Tibial artery (tissue), 4 donors: ENCODE measurements around the gene SMC1B.
A peak's percentile ranks its signal among the peaks of the same experiment; 100 is the strongest.
"Not testable (repeated sequence)": the region's sequence is repeated elsewhere in the genome, so short reads cannot be mapped to it uniquely, and the experiment has no call there.

Experiments used
- DNase-seq, 2 donors: peaks; one replicate each; pipeline ENCODE4 v3.0.0-alpha.2; 2019
- H3K27ac ChIP-seq, 2 donors: fragments of 200-600 bp; sonication (generic) in 1 of 2; 1 replicate in 1 of 2; 2 replicates in 1 of 2; pipeline ENCODE4 v1.5.1; 2018 to 2019; ENCODE audit warnings: mild to moderate bottlenecking in 1 of 2
- H3K27me3 ChIP-seq, 2 donors: fragments of 200-600 bp; sonication (generic) in 1 of 2; one replicate each; pipeline versions ENCODE4 v1.5.1 to v1.6.0; 2016 to 2019
- H3K36me3 ChIP-seq, 3 donors: fragments of 200-600 bp; sonication (generic) in 2 of 3; one replicate each; pipeline ENCODE4 v1.5.1; 2016 to 2019; ENCODE audit warnings: mild to moderate bottlenecking in 2 of 3
- H3K4me1 ChIP-seq, 4 donors: fragments of 200-600 bp; sonication (generic) in 2 of 4; 1 replicate in 3 of 4; 2 replicates in 1 of 4; pipeline ENCODE4 v1.5.1; 2016 to 2019
- H3K4me3 ChIP-seq, 2 donors: fragments of 200-600 bp; sonication (generic) in 1 of 2; 1 replicate in 1 of 2; 2 replicates in 1 of 2; pipeline ENCODE4 v1.5.1; 2018 to 2019; ENCODE audit warnings: mild to moderate bottlenecking in 2 of 2
- H3K9me3 ChIP-seq, 3 donors: fragments of 200-600 bp; sonication (generic) in 1 of 3; one replicate each; pipeline ENCODE4 v1.5.1; 2016 to 2019
- intact Hi-C: fragments of 100-400 bp; cut with DNase I; formaldehyde crosslinking; loops from one replicate; pipeline ENCODE4 v1.15.0; 2023; ENCODE audit warnings: low total_unique reads
- TF ChIP-seq, protein P1 (sequence below), 2 experiments: fragments of 200-600 bp in 1 of 2; fragments of 450-650 bp in 1 of 2; IDR thresholded peaks; one replicate each; pipeline ENCODE4 v1.5.1; 2017 to 2019; ENCODE audit warnings: antibody characterized with exemption in 2 of 2, mild to moderate bottlenecking in 1 of 2, moderate library complexity in 1 of 2

SMC1B gene

GRCh38 chr22:45398214-45398613 lies 15.2 kb downstream of the SMC1B start:
- no peaks in the 10 kb centered on the region for H3K4me1 ChIP-seq
- no peaks in the 10 kb centered on the region for H3K9me3 ChIP-seq
- no peaks in the 10 kb centered on the region for H3K36me3 ChIP-seq
- DNase-seq: no peak
- peaks cover 0 to 6% of the 10 kb centered on the region in 2 donors for H3K27me3 ChIP-seq
- no peak overlapping the region for H3K4me3 ChIP-seq
- no peak overlapping the region for H3K27ac ChIP-seq
- TF ChIP-seq, protein P1, sequence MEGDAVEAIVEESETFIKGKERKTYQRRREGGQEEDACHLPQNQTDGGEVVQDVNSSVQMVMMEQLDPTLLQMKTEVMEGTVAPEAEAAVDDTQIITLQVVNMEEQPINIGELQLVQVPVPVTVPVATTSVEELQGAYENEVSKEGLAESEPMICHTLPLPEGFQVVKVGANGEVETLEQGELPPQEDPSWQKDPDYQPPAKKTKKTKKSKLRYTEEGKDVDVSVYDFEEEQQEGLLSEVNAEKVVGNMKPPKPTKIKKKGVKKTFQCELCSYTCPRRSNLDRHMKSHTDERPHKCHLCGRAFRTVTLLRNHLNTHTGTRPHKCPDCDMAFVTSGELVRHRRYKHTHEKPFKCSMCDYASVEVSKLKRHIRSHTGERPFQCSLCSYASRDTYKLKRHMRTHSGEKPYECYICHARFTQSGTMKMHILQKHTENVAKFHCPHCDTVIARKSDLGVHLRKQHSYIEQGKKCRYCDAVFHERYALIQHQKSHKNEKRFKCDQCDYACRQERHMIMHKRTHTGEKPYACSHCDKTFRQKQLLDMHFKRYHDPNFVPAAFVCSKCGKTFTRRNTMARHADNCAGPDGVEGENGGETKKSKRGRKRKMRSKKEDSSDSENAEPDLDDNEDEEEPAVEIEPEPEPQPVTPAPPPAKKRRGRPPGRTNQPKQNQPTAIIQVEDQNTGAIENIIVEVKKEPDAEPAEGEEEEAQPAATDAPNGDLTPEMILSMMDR (IDR thresholded peaks at IDR 0.05): no peak
- intact Hi-C loops: no loop called here

- Histone ChIP-seq H3K4me1 (no peaks in the 10 kb centered on the region), H3K4me3 (no peak overlapping the region), H3K27me3 (peaks cover 0 to 6% of the 10 kb centered on the region in 2 donors), H3K9me3 (no peaks in the 10 kb centered on the region), H3K27ac (no peak overlapping the region), H3K36me3 (no peaks in the 10 kb centered on the region)
- intact Hi-C loops: no loop called here
- no peak for DNase-seq
- TF ChIP-seq, protein P1 (IDR thresholded peaks at IDR 0.05): no peak
These were observed 15.6 kb downstream of the SMC1B start for GRCh38 chr22:45397806-45398205.

DNA sequence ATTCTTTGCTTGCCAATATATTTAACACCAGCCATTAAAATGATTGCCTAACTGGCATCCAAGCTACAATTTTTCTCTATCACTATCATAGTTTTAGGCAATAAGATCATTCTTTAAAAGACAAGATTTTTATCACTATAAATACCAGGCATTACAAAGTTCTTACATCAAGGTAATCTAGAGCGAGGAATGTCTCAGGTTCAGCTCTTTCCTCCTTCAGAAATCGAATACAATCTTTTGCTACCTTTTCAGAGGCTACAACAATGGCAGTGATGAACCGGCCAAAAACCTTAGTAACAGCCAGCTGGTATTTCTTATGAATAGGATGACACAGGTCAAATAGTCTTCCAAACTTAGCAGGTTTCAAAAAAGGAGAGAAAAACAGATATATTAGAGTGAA lies 23.9 kb downstream of the SMC1B start:
- TF ChIP-seq, protein P1 (IDR thresholded peaks at IDR 0.05): no peak
- intact Hi-C loops: no loop called here
- DNase-seq: no peak
- Histone ChIP-seq H3K4me3 (no peak overlapping the region), H3K9me3 (no peaks in the 10 kb centered on the region), H3K4me1 (no peaks in the 10 kb centered on the region), H3K27me3 (no peaks in the 10 kb centered on the region), H3K36me3 (no peaks in the 10 kb centered on the region), H3K27ac (no peak overlapping the region)

- DNase-seq: no peak
- Histone ChIP-seq H3K27me3 (peaks cover 0 to 3% of the 10 kb centered on the region in 2 donors), H3K9me3 (no peaks in the 10 kb centered on the region), H3K4me3 (no peak overlapping the region), H3K4me1 (no peaks in the 10 kb centered on the region), H3K27ac (no peak overlapping the region), H3K36me3 (no peaks in the 10 kb centered on the region)
- TF ChIP-seq, protein P1 (IDR thresholded peaks at IDR 0.05): no peak
- intact Hi-C loops: no loop called here
These were observed 32.1 kb downstream of the SMC1B start for GRCh38 chr22:45381348-45381747.

- no peaks in the 10 kb centered on the region for H3K36me3 ChIP-seq
- no peaks in the 10 kb centered on the region for H3K27me3 ChIP-seq
- DNase-seq: peak in 1 of 2 donors; percentile 76
- TF ChIP-seq, protein P1 (IDR thresholded peaks at IDR 0.05): no peak
- no peaks in the 10 kb centered on the region for H3K9me3 ChIP-seq
- intact Hi-C loops: no loop called here
- no peak overlapping the region for H3K27ac ChIP-seq
- H3K4me3 ChIP-seq: no peak overlapping the region
- no peaks in the 10 kb centered on the region for H3K4me1 ChIP-seq
These were observed 36.7 kb downstream of the SMC1B start for GRCh38 chr22:45376703-45377102.

- Histone ChIP-seq H3K9me3 (no peaks in the 10 kb centered on the region), H3K27ac (no peak overlapping the region), H3K4me1 (no peaks in the 10 kb centered on the region), H3K4me3 (no peak overlapping the region), H3K36me3 (no peaks in the 10 kb centered on the region), H3K27me3 (no peaks in the 10 kb centered on the region)
- DNase-seq: no peak
- intact Hi-C loops: no loop called here
- TF ChIP-seq, protein P1 (IDR thresholded peaks at IDR 0.05): no peak
These were observed 37.4 kb downstream of the SMC1B start for GRCh38 chr22:45376009-45376408.

DNA sequence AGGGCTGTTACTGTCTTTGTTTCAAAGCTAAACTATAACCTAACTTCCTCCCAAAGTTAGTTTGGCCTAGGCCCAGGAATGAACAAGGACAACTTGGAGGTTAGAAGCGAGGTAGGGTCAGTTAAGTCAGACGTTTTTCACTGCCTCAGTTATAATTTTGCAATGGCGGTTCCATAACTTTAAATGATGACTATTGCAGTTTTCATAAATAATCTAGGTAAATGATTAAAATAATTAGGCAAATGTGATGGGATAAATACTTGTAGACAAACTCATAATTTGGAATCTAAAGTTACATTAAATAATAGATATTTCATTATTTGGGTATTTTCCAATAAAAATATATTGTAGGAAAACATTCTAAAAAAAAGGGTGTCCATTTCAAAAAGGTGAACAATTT lies 39.8 kb downstream of the SMC1B start:
- H3K4me3 ChIP-seq, H3K27me3 ChIP-seq, H3K36me3 ChIP-seq, intact Hi-C loops, H3K4me1 ChIP-seq, DNase-seq, H3K27ac ChIP-seq, H3K9me3 ChIP-seq: not testable (repeated sequence)
